A172 (cell line): ENCODE data around the gene SUDS3. TPM values are rescaled to one million over a fixed set of nuclear protein-coding genes. Genes with fewer than 3 reads are reported as not detected.

Experiments used
- DNase-seq: peaks from one replicate; pipeline ENCODE4 v3.0.0-alpha.2; 2015; ENCODE audit warnings: low spot score
- total RNA-seq: library from RNA; depleted of rRNA; stranded (reverse); fragments of >200 nt; shearing (Covaris generic); gene quantifications from 2 replicates; pipeline ENCODE4 v1.2.3, GENCODE V29; 2014; rRNA removed

Gene SUDS3
- total RNA-seq, 1 experiment from 2014 or later, result 56.3 TPM

GRCh38 chr12:118447181-118447580, 70.8 kb downstream of the SUDS3 start:
- no peak for DNase-seq

DNA sequence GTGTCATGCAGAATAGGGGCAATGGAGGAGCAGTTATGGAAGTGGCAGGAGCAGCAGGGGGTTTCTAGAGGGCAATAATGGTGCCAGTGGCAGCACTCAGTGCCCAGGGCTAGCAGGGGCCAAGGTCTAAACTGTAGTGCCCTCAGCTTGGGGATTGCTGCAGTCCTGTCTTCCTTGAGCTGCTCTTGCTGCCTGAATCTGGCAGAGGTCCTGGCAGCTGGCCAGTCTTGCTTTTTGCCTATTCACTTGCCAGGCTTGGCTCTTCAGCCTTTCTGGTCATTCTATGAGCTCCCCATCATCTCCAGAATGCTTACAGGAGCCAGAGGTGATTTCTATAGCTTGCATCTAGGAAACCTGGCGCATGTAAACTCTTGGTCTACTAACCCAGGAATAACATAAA, 72.0 kb downstream of the SUDS3 start:
- DNase-seq, result no peak

- DNase-seq, result no peak
Measured at GRCh38 chr12:118455327-118455726, 79.0 kb downstream of the SUDS3 start.

DNA sequence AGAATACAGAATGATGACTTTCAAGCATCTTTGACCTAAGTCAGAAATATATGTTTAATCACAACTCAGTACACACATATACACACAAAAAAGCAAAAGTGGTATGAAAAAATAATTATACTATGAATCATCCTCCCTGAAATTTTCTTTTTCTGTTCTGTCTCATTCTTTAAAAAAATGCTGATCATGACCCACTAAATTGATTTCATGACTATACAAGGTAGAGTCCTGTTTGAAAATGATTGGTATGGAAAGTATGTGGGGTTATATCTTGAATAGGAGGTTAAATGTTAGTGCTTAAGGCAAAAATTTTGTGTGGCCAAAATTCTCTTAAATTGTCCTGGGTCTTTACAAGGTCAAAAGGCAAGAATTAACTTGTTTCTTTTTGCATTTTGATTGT, 80.4 kb downstream of the SUDS3 start:
- no peak for DNase-seq

DNA sequence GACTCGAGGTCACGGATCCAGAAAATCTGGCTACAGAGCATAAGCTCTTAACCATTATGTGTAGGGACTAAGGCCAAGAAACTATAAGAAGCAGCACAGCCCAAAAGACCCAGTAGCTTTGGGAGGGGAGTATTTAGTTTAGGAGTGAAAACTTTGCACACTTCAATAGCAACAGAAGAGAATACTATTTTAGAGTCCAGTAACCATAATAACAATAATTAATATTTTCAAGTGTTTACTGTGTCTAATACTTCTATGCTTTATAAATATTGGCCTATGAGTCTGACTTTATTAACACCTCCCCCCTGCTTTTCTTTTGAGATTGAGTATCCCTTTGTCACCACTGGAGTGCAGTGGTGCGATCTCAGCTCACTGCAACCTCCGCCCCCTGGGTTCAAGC, 82.8 kb downstream of the SUDS3 start:
- no peak for DNase-seq

DNA sequence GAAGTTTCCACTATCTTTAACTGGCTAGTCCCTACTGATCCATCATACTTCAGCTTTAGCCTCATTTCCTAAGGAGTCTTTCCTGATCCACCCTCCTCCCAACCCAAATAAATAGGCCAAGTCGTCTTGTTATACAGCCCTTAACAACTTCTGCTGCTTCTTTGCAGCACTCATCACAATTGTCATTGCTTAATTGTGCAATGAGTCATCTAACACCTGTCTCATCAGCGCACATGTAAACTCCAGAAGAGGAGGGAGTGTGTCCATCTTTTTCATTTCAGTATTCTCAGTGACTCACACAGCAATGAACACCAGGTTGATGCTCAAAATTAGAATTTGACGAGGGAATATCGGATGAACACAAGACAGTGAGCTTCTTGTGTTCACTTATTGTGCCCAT, 87.3 kb downstream of the SUDS3 start:
- no peak for DNase-seq

DNA sequence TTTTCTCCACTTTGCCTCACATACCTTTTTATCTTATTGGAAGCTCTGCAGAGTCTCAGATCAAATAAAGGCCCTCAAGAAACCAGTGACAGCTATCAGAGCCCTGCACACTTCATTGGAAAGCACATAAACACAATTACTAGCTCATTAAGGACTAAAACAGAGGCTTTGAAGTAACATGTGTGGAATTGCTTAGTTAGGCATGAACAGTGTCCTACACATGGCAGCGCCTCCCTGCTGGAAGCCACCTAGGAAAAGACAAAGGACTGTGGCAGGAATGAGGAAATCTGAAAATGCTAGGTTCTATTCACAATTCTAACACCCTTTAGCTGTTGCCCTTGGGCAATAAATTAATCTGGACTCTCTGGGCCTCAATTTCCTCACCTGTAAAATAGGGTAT, 89.4 kb downstream of the SUDS3 start:
- no peak for DNase-seq

Other genes with a start within 250 kb of the SUDS3 start
- gene PEBP1, start 240.4 kb upstream of the SUDS3 start, total RNA-seq, result 325 and 341 TPM in 2 replicates
- 18.3 and 24.1 TPM in 2 replicates for gene TAOK3, start 3.6 kb upstream of the SUDS3 start, total RNA-seq